ENCODE measurements around the gene RBFOX2. TPM values are rescaled to one million over a fixed set of nuclear protein-coding genes. Genes with fewer than 3 reads are reported as not detected.
"Not testable (repeated sequence)": the region's sequence is repeated elsewhere in the genome, so short reads cannot be mapped to it uniquely, and the experiment has no call there.

RBFOX2 gene
- total RNA-seq, 1 donor from 2014 or later, result 3.2 TPM

GRCh38 chr22:36055376-36056295 is 27.0 kb upstream of the RBFOX2 start:
- H3K27me3 Mint-ChIP-seq (ENCODE audit: low read depth), result peaks cover 5% of the 10 kb centered on the region
- no peaks in the 10 kb centered on the region for H3K36me3 Mint-ChIP-seq (ENCODE audit: low read depth)
- no peak for DNase-seq (ENCODE audit: low spot score)
- H3K9me3 Mint-ChIP-seq, result no peaks in the 10 kb centered on the region
- peaks cover 3% of the 10 kb centered on the region for H3K4me1 Mint-ChIP-seq (ENCODE audit: low read depth)
- H3K27ac Mint-ChIP-seq, result no peak overlapping the region
- no peak overlapping the region for H3K4me3 Mint-ChIP-seq (ENCODE audit: low read depth)
- intact Hi-C loops (cut with micrococcal nuclease), result no loop called here

DNA sequence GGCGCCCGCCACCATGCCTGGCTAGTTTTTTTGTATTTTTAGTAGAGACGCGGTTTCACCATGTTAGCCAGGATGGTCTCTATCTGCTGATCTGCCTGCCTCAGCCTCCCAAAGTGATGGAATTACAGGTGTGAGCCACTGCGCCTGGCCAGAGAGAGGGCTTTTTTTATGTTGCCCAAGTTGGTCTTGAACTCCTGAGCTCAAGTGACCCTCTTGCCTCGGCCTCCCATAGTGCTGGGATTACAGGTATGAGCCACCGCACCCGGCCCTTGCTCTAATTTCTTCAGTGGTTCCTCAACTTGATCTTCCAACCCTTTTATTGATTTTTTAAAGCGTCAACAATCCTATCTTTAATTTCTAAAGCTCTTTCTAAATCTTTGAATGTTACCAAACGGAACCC is 25.8 kb upstream of the RBFOX2 start:
- DNase-seq (ENCODE audit: low spot score); H3K4me1 Mint-ChIP-seq (ENCODE audit: low read depth); intact Hi-C loops (cut with micrococcal nuclease); H3K4me3 Mint-ChIP-seq (ENCODE audit: low read depth); H3K27ac Mint-ChIP-seq; H3K9me3 Mint-ChIP-seq; H3K36me3 Mint-ChIP-seq (ENCODE audit: low read depth); H3K27me3 Mint-ChIP-seq (ENCODE audit: low read depth): not testable (repeated sequence)

GRCh38 chr22:36053242-36054147 is 24.9 kb upstream of the RBFOX2 start:
- H3K4me3 Mint-ChIP-seq (ENCODE audit: low read depth), result no peak overlapping the region
- H3K27me3 Mint-ChIP-seq (ENCODE audit: low read depth), result peaks cover 5% of the 10 kb centered on the region
- H3K27ac Mint-ChIP-seq, result no peak overlapping the region
- H3K4me1 Mint-ChIP-seq (ENCODE audit: low read depth), result peaks cover 3% of the 10 kb centered on the region
- H3K9me3 Mint-ChIP-seq, result no peaks in the 10 kb centered on the region
- no peaks in the 10 kb centered on the region for H3K36me3 Mint-ChIP-seq (ENCODE audit: low read depth)
- DNase-seq (ENCODE audit: low spot score), result no peak
- intact Hi-C loops (cut with micrococcal nuclease), result no loop called here

- H3K27me3 Mint-ChIP-seq (ENCODE audit: low read depth), result peaks cover 5% of the 10 kb centered on the region
- intact Hi-C loops (cut with micrococcal nuclease), result no loop called here
- DNase-seq (ENCODE audit: low spot score), result no peak
- no peak overlapping the region for H3K4me3 Mint-ChIP-seq (ENCODE audit: low read depth)
- no peak overlapping the region for H3K27ac Mint-ChIP-seq
- peaks cover 3% of the 10 kb centered on the region for H3K4me1 Mint-ChIP-seq (ENCODE audit: low read depth)
- no peaks in the 10 kb centered on the region for H3K36me3 Mint-ChIP-seq (ENCODE audit: low read depth)
- no peaks in the 10 kb centered on the region for H3K9me3 Mint-ChIP-seq
These were observed 23.9 kb upstream of the RBFOX2 start for GRCh38 chr22:36052505-36052941.

GRCh38 chr22:36049678-36049997 is 21.0 kb upstream of the RBFOX2 start:
- no peak for DNase-seq (ENCODE audit: low spot score)
- Mint-ChIP-seq H3K4me1 (ENCODE audit: low read depth) (peaks cover 3% of the 10 kb centered on the region), H3K36me3 (ENCODE audit: low read depth) (no peaks in the 10 kb centered on the region), H3K27ac (no peak overlapping the region), H3K27me3 (ENCODE audit: low read depth) (peaks cover 4% of the 10 kb centered on the region), H3K9me3 (no peaks in the 10 kb centered on the region), H3K4me3 (ENCODE audit: low read depth) (no peak overlapping the region)
- intact Hi-C loops (cut with micrococcal nuclease), result no loop called here

- intact Hi-C loops (cut with micrococcal nuclease), result no loop called here
- no peaks in the 10 kb centered on the region for H3K9me3 Mint-ChIP-seq
- H3K4me3 Mint-ChIP-seq (ENCODE audit: low read depth), result no peak overlapping the region
- H3K36me3 Mint-ChIP-seq (ENCODE audit: low read depth), result no peaks in the 10 kb centered on the region
- H3K27me3 Mint-ChIP-seq (ENCODE audit: low read depth), result peaks cover 4% of the 10 kb centered on the region
- DNase-seq (ENCODE audit: low spot score), result no peak
- H3K27ac Mint-ChIP-seq, result no peak overlapping the region
- peaks cover 3% of the 10 kb centered on the region for H3K4me1 Mint-ChIP-seq (ENCODE audit: low read depth)
These were observed 20.5 kb upstream of the RBFOX2 start for GRCh38 chr22:36048911-36049677.

DNA sequence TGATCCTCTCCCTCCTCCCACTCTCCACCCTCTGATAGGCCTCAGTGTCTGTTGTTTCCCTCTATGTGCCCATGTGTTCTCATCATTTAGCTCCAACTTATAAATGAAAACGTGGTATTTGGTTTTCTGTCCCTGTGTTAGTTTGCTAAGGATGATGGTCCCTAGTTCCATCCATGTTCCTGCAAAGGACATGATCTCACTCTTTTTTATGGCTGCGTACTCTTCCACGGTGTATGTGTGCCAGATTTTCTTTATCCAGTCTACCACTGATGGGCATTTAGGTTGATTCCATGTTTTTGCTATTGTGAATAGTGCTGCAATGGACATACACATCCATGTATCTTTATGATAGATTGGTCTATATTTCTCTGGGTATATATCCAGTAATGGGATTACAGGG is 15.9 kb upstream of the RBFOX2 start:
- H3K4me3 Mint-ChIP-seq (ENCODE audit: low read depth); DNase-seq (ENCODE audit: low spot score); H3K9me3 Mint-ChIP-seq; H3K27ac Mint-ChIP-seq; intact Hi-C loops (cut with micrococcal nuclease); H3K4me1 Mint-ChIP-seq (ENCODE audit: low read depth); H3K36me3 Mint-ChIP-seq (ENCODE audit: low read depth): not testable (repeated sequence)
- H3K27me3 Mint-ChIP-seq (ENCODE audit: low read depth), result peaks cover 11% of the 10 kb centered on the region

GRCh38 chr22:36042240-36042639 is 13.6 kb upstream of the RBFOX2 start:
- H3K27ac Mint-ChIP-seq, result no peak overlapping the region
- peaks cover 16% of the 10 kb centered on the region for H3K27me3 Mint-ChIP-seq (ENCODE audit: low read depth)
- H3K36me3 Mint-ChIP-seq (ENCODE audit: low read depth), result no peaks in the 10 kb centered on the region
- DNase-seq (ENCODE audit: low spot score), result no peak
- H3K9me3 Mint-ChIP-seq, result no peaks in the 10 kb centered on the region
- no peak overlapping the region for H3K4me3 Mint-ChIP-seq (ENCODE audit: low read depth)
- H3K4me1 Mint-ChIP-seq (ENCODE audit: low read depth), result no peaks in the 10 kb centered on the region
- intact Hi-C loops (cut with micrococcal nuclease), result no loop called here

GRCh38 chr22:36039125-36039524 is 10.5 kb upstream of the RBFOX2 start:
- DNase-seq (ENCODE audit: low spot score), result no peak
- Mint-ChIP-seq H3K4me1 (ENCODE audit: low read depth) (no peaks in the 10 kb centered on the region), H3K27ac (no peak overlapping the region), H3K27me3 (ENCODE audit: low read depth) (peaks cover 28% of the 10 kb centered on the region), H3K36me3 (ENCODE audit: low read depth) (no peaks in the 10 kb centered on the region), H3K9me3 (no peaks in the 10 kb centered on the region), H3K4me3 (ENCODE audit: low read depth) (no peak overlapping the region)
- intact Hi-C loops (cut with micrococcal nuclease), result no loop called here

GRCh38 chr22:36037102-36037758 is 8.6 kb upstream of the RBFOX2 start:
- Mint-ChIP-seq H3K4me1 (ENCODE audit: low read depth) (no peaks in the 10 kb centered on the region), H3K36me3 (ENCODE audit: low read depth) (no peaks in the 10 kb centered on the region), H3K27me3 (ENCODE audit: low read depth) (peaks cover 32% of the 10 kb centered on the region), H3K27ac (no peak overlapping the region), H3K9me3 (no peaks in the 10 kb centered on the region), H3K4me3 (ENCODE audit: low read depth) (no peak overlapping the region)
- intact Hi-C loops (cut with micrococcal nuclease), result no loop called here
- DNase-seq (ENCODE audit: low spot score), result no peak

GRCh38 chr22:36036167-36036624 is 7.6 kb upstream of the RBFOX2 start:
- Mint-ChIP-seq H3K9me3 (no peaks in the 10 kb centered on the region), H3K4me1 (ENCODE audit: low read depth) (no peaks in the 10 kb centered on the region), H3K27ac (no peak overlapping the region), H3K27me3 (ENCODE audit: low read depth) (peaks cover 36% of the 10 kb centered on the region), H3K36me3 (ENCODE audit: low read depth) (no peaks in the 10 kb centered on the region), H3K4me3 (ENCODE audit: low read depth) (no peak overlapping the region)
- intact Hi-C loops (cut with micrococcal nuclease), result no loop called here
- no peak for DNase-seq (ENCODE audit: low spot score)

- Mint-ChIP-seq H3K9me3 (no peaks in the 10 kb centered on the region), H3K4me1 (ENCODE audit: low read depth) (peaks cover 10% of the 10 kb centered on the region), H3K4me3 (ENCODE audit: low read depth) (no peak overlapping the region), H3K27ac (no peak overlapping the region), H3K36me3 (ENCODE audit: low read depth) (no peaks in the 10 kb centered on the region), H3K27me3 (ENCODE audit: low read depth) (peaks cover 44% of the 10 kb centered on the region)
- intact Hi-C loops (cut with micrococcal nuclease), result no loop called here
- DNase-seq (ENCODE audit: low spot score), result no peak
These were observed 4.0 kb upstream of the RBFOX2 start for GRCh38 chr22:36032611-36033010.
